Measurements from ENCODE around the gene ADGRD2.

The ADGRD2 gene

DNA sequence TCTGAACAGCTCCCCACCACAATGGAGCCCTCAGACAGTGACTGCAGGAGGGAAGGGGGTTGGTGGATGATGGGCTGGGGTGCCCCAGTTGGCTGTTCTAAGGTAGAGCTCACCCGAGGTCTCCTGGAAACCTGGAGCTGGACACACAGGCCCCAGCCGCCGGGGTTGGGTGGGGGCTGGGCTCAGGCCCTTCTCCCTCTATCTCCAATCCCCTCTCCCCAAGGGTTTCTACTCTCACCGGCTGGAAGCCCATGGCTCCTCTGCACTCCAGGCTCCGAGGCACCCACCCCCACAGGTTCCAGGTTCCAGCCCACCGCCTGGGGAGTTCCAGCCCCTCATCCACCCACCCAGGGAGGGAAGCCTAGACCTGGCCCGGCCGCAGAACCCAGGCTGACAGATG lies 56.2 kb downstream of the ADGRD2 start:
- Histone ChIP-seq H3K14ac (ENCODE audit: low read length in 2 of 2) (no peak overlapping the region), H2BK15ac (ENCODE audit: low read depth, poor library complexity, severe bottlenecking) (no peak overlapping the region), H3K4me1 (ENCODE audit: control insufficient read depth, insufficient read depth, low read depth, low read length) (peaks cover 14% of the 10 kb centered on the region), H3K23ac (ENCODE audit: low read length in 2 of 2) (no peak overlapping the region), H2AK5ac (ENCODE audit: low read length, severe bottlenecking) (no peak overlapping the region), H4K91ac (ENCODE audit: low read length) (no peak overlapping the region), H2AFZ (ENCODE audit: low read depth, low read length) (no peak overlapping the region), H3K27ac (ENCODE audit: low read length, poor library complexity, severe bottlenecking) (no peak overlapping the region), H2BK5ac (ENCODE audit: low read depth, low read length, poor library complexity, severe bottlenecking) (no peak overlapping the region), H3K79me1 (replicated peaks; ENCODE audit: low read length, poor library complexity, severe bottlenecking) (no peaks in the 10 kb centered on the region), H3K4me2 (ENCODE audit: low read length, poor library complexity, severe bottlenecking) (no peak overlapping the region), H3K36me3 (ENCODE audit: control insufficient read depth in 1 of 2, insufficient read depth in 2 of 2, low read depth in 1 of 2, low read length in 2 of 2) (no peaks in the 10 kb centered on the region), H3K9me3 (ENCODE audit: control insufficient read depth, low read length) (no peaks in the 10 kb centered on the region), H2BK12ac (ENCODE audit: low read length in 2 of 2) (no peak overlapping the region), H4K8ac (ENCODE audit: low read length) (no peak overlapping the region), H2BK120ac (ENCODE audit: low read depth, low read length) (no peak overlapping the region), H3K18ac (ENCODE audit: low read depth in 1 of 2, low read length in 2 of 2) (no peak overlapping the region), H3K27me3 (ENCODE audit: control insufficient read depth in 1 of 2, insufficient read depth in 1 of 2, low read length in 2 of 2) (peaks cover 48 to 59% of the 10 kb centered on the region in 2 experiments), H3K4me3 (ENCODE audit: insufficient read depth in 1 of 2, low read depth in 1 of 2, low read length in 2 of 2) (no peak overlapping the region), H3K9ac (ENCODE audit: low read length) (no peak overlapping the region), H3K4ac (ENCODE audit: low read depth in 1 of 2, low read length in 2 of 2) (no peak overlapping the region)
- no peak for DNase-seq
- WGBS, result 76% methylated on average over 8 of the region's 8 CpGs

DNA sequence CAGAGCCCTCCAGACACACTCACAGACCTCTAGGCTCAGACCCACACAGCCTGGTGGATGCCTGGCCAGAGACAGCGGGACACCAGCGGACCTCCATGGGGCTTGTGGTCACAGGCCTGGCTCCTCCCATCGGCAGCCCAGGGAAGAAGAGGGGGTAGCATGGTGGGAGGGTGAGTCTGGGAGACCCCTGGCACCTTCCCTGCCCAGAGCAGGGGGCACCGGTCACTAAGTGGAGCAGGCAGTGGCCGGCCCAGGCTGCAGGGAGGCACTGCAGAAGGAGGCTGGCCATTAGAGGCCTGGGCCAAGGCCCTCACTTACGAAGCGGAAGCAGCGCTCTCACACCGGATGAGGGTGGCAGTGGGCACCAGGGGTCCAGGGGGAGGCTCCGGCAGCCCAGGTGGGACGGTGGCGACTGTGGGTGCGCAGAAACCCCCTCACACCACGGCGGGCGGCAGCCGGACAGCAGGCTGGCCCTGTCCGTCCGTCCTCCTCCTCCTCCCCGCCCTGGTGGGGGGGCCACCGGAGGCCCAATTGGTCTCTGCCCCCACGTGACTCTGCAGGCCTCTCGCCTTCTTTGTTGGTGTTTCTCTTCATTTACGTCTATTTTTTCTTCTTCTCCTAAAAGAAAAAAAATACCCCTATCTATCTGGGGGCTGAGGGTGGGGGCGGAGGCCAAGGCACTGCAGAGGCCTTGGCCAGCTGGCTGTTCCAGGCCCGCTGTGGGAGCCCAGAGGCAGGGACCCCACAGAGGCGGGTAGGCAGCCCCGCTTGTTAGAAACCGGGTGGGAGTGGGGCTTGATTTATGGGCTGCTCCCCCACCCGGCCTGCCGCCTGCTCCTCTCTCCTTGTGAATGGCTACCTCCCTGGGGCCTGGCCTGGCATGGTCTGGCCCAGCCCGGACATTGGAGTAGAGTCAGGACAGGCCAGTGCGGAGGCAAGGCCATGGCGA lies 57.0 kb downstream of the ADGRD2 start, which contains the start of gene NR5A1:
NR5A1 (minus strand) TSS at position 469 of the 949 bp plus-strand sequence. CDS start 4,004 bp downstream, outside the sequence.
- Histone ChIP-seq H3K4me2 (ENCODE audit: low read length, poor library complexity, severe bottlenecking) (no peak within 1 kb of the TSS), H3K4me3 (ENCODE audit: insufficient read depth in 1 of 2, low read depth in 1 of 2, low read length in 2 of 2) (no peak within 1 kb of the TSS), H3K79me1 (replicated peaks; ENCODE audit: low read length, poor library complexity, severe bottlenecking) (no peaks in the 10 kb centered on the region), H4K91ac (ENCODE audit: low read length) (no peak within 1 kb of the TSS), H3K36me3 (ENCODE audit: control insufficient read depth in 1 of 2, insufficient read depth in 2 of 2, low read depth in 1 of 2, low read length in 2 of 2) (no peaks in the 10 kb centered on the region), H2BK12ac (ENCODE audit: low read length in 2 of 2) (no peak within 1 kb of the TSS), H2BK15ac (ENCODE audit: low read depth, poor library complexity, severe bottlenecking) (no peak within 1 kb of the TSS), H2BK120ac (ENCODE audit: low read depth, low read length) (no peak within 1 kb of the TSS), H3K9me3 (ENCODE audit: control insufficient read depth, low read length) (no peaks in the 10 kb centered on the region), H3K18ac (ENCODE audit: low read depth in 1 of 2, low read length in 2 of 2) (no peak within 1 kb of the TSS), H3K14ac (ENCODE audit: low read length in 2 of 2) (no peak within 1 kb of the TSS), H3K9ac (ENCODE audit: low read length) (no peak within 1 kb of the TSS), H4K8ac (ENCODE audit: low read length) (no peak within 1 kb of the TSS), H3K23ac (ENCODE audit: low read length in 2 of 2) (no peak within 1 kb of the TSS), H2AFZ (ENCODE audit: low read depth, low read length) (no peak within 1 kb of the TSS), H3K27me3 (ENCODE audit: control insufficient read depth in 1 of 2, insufficient read depth in 1 of 2, low read length in 2 of 2) (peaks cover 40 to 59% of the 10 kb centered on the region in 2 experiments), H3K4me1 (ENCODE audit: control insufficient read depth, insufficient read depth, low read depth, low read length) (peaks cover 14% of the 10 kb centered on the region), H3K4ac (ENCODE audit: low read depth in 1 of 2, low read length in 2 of 2) (no peak within 1 kb of the TSS), H2BK5ac (ENCODE audit: low read depth, low read length, poor library complexity, severe bottlenecking) (no peak within 1 kb of the TSS), H2AK5ac (ENCODE audit: low read length, severe bottlenecking) (no peak within 1 kb of the TSS), H3K27ac (ENCODE audit: low read length, poor library complexity, severe bottlenecking) (no peak within 1 kb of the TSS)
- 95% methylated on average over 29 of the region's 34 CpGs for WGBS
- no peak for DNase-seq

DNA sequence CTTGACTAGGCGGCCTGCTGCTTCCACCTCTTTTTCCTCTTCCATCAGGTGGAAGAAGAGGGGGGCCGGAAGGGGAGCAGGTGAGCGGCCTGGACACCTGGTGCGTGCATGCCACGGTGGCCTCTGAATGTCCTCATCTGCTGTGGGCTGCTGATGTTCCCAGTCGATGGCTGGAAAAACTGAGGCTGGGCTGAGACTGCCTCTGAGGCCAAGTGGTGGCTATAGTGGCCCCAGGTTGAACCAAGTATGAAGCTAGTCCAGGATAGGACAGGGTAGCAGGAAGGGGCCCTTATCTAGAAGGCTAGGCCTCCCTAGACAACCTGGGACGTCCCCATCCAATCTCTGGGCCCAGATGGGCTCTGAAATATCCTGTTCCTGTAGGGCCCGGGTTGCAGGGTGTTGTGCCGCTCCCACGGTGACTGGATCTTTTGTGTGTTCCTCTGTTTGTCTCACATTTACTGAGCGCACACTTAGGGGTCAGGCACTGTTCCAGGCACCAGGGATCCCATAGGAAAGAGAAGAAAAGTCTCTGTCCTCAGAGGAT lies 57.7 kb downstream of the ADGRD2 start:
- no peak overlapping the region for H3K23ac ChIP-seq (ENCODE audit: low read length in 2 of 2)
- no peak overlapping the region for H3K14ac ChIP-seq (ENCODE audit: low read length in 2 of 2)
- 91% methylated on average over 11 of the region's 11 CpGs for WGBS
- no peak overlapping the region for H3K4ac ChIP-seq (ENCODE audit: low read depth in 1 of 2, low read length in 2 of 2)
- peaks cover 32 to 60% of the 10 kb centered on the region in 2 experiments for H3K27me3 ChIP-seq (ENCODE audit: control insufficient read depth in 1 of 2, insufficient read depth in 1 of 2, low read length in 2 of 2)
- no peak overlapping the region for H3K9ac ChIP-seq (ENCODE audit: low read length)
- no peaks in the 10 kb centered on the region for H3K36me3 ChIP-seq (ENCODE audit: control insufficient read depth in 1 of 2, insufficient read depth in 2 of 2, low read depth in 1 of 2, low read length in 2 of 2)
- H2AK5ac ChIP-seq (ENCODE audit: low read length, severe bottlenecking), result no peak overlapping the region
- H2AFZ ChIP-seq (ENCODE audit: low read depth, low read length), result no peak overlapping the region
- H4K8ac ChIP-seq (ENCODE audit: low read length), result no peak overlapping the region
- H3K79me1 ChIP-seq (replicated peaks; ENCODE audit: low read length, poor library complexity, severe bottlenecking), result no peaks in the 10 kb centered on the region
- H2BK5ac ChIP-seq (ENCODE audit: low read depth, low read length, poor library complexity, severe bottlenecking), result no peak overlapping the region
- no peak for DNase-seq
- H4K91ac ChIP-seq (ENCODE audit: low read length), result no peak overlapping the region
- H3K9me3 ChIP-seq (ENCODE audit: control insufficient read depth, low read length), result no peaks in the 10 kb centered on the region
- no peak overlapping the region for H2BK15ac ChIP-seq (ENCODE audit: low read depth, poor library complexity, severe bottlenecking)
- no peak overlapping the region for H3K4me3 ChIP-seq (ENCODE audit: insufficient read depth in 1 of 2, low read depth in 1 of 2, low read length in 2 of 2)
- H3K27ac ChIP-seq (ENCODE audit: low read length, poor library complexity, severe bottlenecking), result no peak overlapping the region
- H3K4me2 ChIP-seq (ENCODE audit: low read length, poor library complexity, severe bottlenecking), result no peak overlapping the region
- peaks cover 13% of the 10 kb centered on the region for H3K4me1 ChIP-seq (ENCODE audit: control insufficient read depth, insufficient read depth, low read depth, low read length)
- H2BK12ac ChIP-seq (ENCODE audit: low read length in 2 of 2), result no peak overlapping the region
- H3K18ac ChIP-seq (ENCODE audit: low read depth in 1 of 2, low read length in 2 of 2), result no peak overlapping the region
- H2BK120ac ChIP-seq (ENCODE audit: low read depth, low read length), result no peak overlapping the region

GRCh38 chr9:124510650-124511425 lies 60.6 kb downstream of the ADGRD2 start:
- peak; percentile 76 for DNase-seq
- H3K23ac ChIP-seq (ENCODE audit: low read length in 2 of 2), result no peak overlapping the region
- H4K8ac ChIP-seq (ENCODE audit: low read length), result no peak overlapping the region
- H2BK120ac ChIP-seq (ENCODE audit: low read depth, low read length), result no peak overlapping the region
- H3K9ac ChIP-seq (ENCODE audit: low read length), result no peak overlapping the region
- no peak overlapping the region for H2AK5ac ChIP-seq (ENCODE audit: low read length, severe bottlenecking)
- no peak overlapping the region for H3K4me2 ChIP-seq (ENCODE audit: low read length, poor library complexity, severe bottlenecking)
- H2BK15ac ChIP-seq (ENCODE audit: low read depth, poor library complexity, severe bottlenecking), result no peak overlapping the region
- H2BK5ac ChIP-seq (ENCODE audit: low read depth, low read length, poor library complexity, severe bottlenecking), result no peak overlapping the region
- no peak overlapping the region for H3K4me3 ChIP-seq (ENCODE audit: insufficient read depth in 1 of 2, low read depth in 1 of 2, low read length in 2 of 2)
- no peaks in the 10 kb centered on the region for H3K79me1 ChIP-seq (replicated peaks; ENCODE audit: low read length, poor library complexity, severe bottlenecking)
- H3K36me3 ChIP-seq (ENCODE audit: control insufficient read depth in 1 of 2, insufficient read depth in 2 of 2, low read depth in 1 of 2, low read length in 2 of 2), result no peaks in the 10 kb centered on the region
- H3K9me3 ChIP-seq (ENCODE audit: control insufficient read depth, low read length), result no peaks in the 10 kb centered on the region
- no peak overlapping the region for H3K27ac ChIP-seq (ENCODE audit: low read length, poor library complexity, severe bottlenecking)
- no peak overlapping the region for H3K18ac ChIP-seq (ENCODE audit: low read depth in 1 of 2, low read length in 2 of 2)
- peak overlapping the region in 1 of 2 experiments; percentile 57 for H2BK12ac ChIP-seq (ENCODE audit: low read length in 2 of 2)
- 79% methylated on average over 8 of the region's 9 CpGs for WGBS
- no peak overlapping the region for H2AFZ ChIP-seq (ENCODE audit: low read depth, low read length)
- H3K4me1 ChIP-seq (ENCODE audit: control insufficient read depth, insufficient read depth, low read depth, low read length), result no peaks in the 10 kb centered on the region
- H3K14ac ChIP-seq (ENCODE audit: low read length in 2 of 2), result peak overlapping the region in 1 of 2 experiments; percentile 72
- peaks cover 15 to 58% of the 10 kb centered on the region in 2 experiments for H3K27me3 ChIP-seq (ENCODE audit: control insufficient read depth in 1 of 2, insufficient read depth in 1 of 2, low read length in 2 of 2)
- H3K4ac ChIP-seq (ENCODE audit: low read depth in 1 of 2, low read length in 2 of 2), result no peak overlapping the region
- no peak overlapping the region for H4K91ac ChIP-seq (ENCODE audit: low read length)

Measured in mesenchymal stem cell (in vitro differentiated cells and primary cell).